Erythroblast (primary cell): ENCODE data around the gene CLIP4.

Experiments used
- GATA1 ChIP-seq: IDR thresholded peaks from 2 replicates; pipeline ENCODE4 v1.6.1; 2011; ENCODE audit warnings: low read depth, mild to moderate bottlenecking, control low read depth, low read length, moderate library complexity
- POLR2A ChIP-seq: IDR thresholded peaks from 2 replicates; pipeline ENCODE4 v1.6.1; 2011; ENCODE audit warnings: mild to moderate bottlenecking, low read length

DNA sequence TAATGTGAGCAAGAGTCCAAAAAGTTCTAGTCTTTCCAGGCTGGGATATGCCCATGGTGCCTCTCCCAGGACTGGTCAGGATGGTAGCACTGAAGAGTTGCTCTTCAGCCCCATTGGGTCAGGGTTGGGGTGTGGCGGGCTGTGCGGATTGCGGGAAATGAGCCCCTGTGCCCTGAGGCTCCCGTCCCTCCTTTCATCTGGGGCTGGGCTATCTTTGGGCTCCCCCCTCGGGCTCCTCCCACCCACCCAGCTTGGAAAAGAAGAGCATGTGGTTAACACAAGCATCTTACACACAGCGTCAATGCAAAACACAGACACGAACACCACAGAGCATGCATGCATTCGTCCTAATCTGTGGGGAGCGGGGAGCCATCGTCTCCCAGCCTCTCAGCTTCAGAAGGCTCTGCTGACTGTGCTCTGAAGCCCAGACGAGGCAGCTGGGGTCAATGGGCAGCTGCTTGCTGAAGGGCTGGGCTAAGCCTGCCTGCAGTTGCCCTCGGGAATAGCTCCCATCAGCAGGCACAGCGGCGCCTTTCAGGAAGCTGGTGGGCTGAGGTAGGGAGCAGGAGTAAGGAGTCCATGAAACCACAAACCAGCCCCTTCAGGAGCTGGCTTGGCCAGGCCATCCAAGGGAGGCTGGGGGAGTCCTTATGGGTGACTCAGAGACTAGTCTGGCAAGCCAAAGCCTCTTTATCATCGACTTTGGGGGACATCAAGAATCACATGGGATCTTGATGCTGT is 112.9 kb downstream of the CLIP4 start:
- TF ChIP-seq POLR2A: no peak
- no peak for TF ChIP-seq GATA1
